Measurements from ENCODE around the gene SMIM28.

Gene SMIM28

GRCh38 chr6:138396709-138397108 lies 19.0 kb downstream of the SMIM28 start:
- no peak for TF ChIP-seq CTCF (IDR thresholded peaks at IDR 0.05; ENCODE audit: low read length, missing control alignments)
- no peak for DNase-seq (ENCODE audit: low read depth)

GRCh38 chr6:138397128-138398122 lies 19.7 kb downstream of the SMIM28 start:
- no peak overlapping the region for H3K4me3 ChIP-seq (replicated peaks; ENCODE audit: low read depth, low read length)
- DNase-seq (ENCODE audit: low read depth), result no peak
- TF ChIP-seq CTCF (IDR thresholded peaks at IDR 0.05; ENCODE audit: low read length, missing control alignments), result no peak

More at GRCh38 chr6:138396709-138397108, 19.0 kb downstream of the SMIM28 start:
- H3K4me3 ChIP-seq (replicated peaks; ENCODE audit: low read depth, low read length), result no peak overlapping the region

GRCh38 chr6:138400326-138400725 lies 22.6 kb downstream of the SMIM28 start:
- no peak for DNase-seq (ENCODE audit: low read depth)
- no peak for TF ChIP-seq CTCF (IDR thresholded peaks at IDR 0.05; ENCODE audit: low read length, missing control alignments)
- no peak overlapping the region for H3K4me3 ChIP-seq (replicated peaks; ENCODE audit: low read depth, low read length)

GRCh38 chr6:138401960-138402837 lies 24.5 kb downstream of the SMIM28 start:
- H3K4me3 ChIP-seq (replicated peaks; ENCODE audit: low read depth, low read length), result no peak overlapping the region
- DNase-seq (ENCODE audit: low read depth), result no peak
- no peak for TF ChIP-seq CTCF (IDR thresholded peaks at IDR 0.05; ENCODE audit: low read length, missing control alignments)

- no peak overlapping the region for H3K4me3 ChIP-seq (replicated peaks; ENCODE audit: low read depth, low read length)
- TF ChIP-seq CTCF (IDR thresholded peaks at IDR 0.05; ENCODE audit: low read length, missing control alignments), result no peak
- no peak for DNase-seq (ENCODE audit: low read depth)
These were observed 25.1 kb downstream of the SMIM28 start for GRCh38 chr6:138402838-138403187.

GRCh38 chr6:138403324-138403800 lies 25.7 kb downstream of the SMIM28 start:
- no peak for TF ChIP-seq CTCF (IDR thresholded peaks at IDR 0.05; ENCODE audit: low read length, missing control alignments)
- H3K4me3 ChIP-seq (replicated peaks; ENCODE audit: low read depth, low read length), result peak overlapping the region; percentile 88
- DNase-seq (ENCODE audit: low read depth), result peak; percentile 20

All from fibroblast of pulmonary artery (primary cell).